ENCODE measurements around the gene MAP6.

MAP6 gene

GRCh38 chr11:75665126-75665525 lies 3.7 kb downstream of the MAP6 start:
- DNase-seq: no peak
- H3K36me3 ChIP-seq (replicated peaks): no peaks in the 10 kb centered on the region
- TF ChIP-seq CTCF (IDR thresholded peaks at IDR 0.05; ENCODE audit: low read depth, low read length, missing control alignments): no peak
- no peak overlapping the region for H3K4me3 ChIP-seq (ENCODE audit: low read depth, low read length)
- in situ Hi-C loops (cut with HindIII; ENCODE audit: low pct_ligation_motif_present, low sequenced_read_pairs): no loop called here
- H3K27ac ChIP-seq: no peak overlapping the region
- peaks cover 44% of the 10 kb centered on the region for H3K27me3 ChIP-seq (replicated peaks)

GRCh38 chr11:75664389-75664788 lies 4.4 kb downstream of the MAP6 start:
- Histone ChIP-seq H3K27me3 (replicated peaks) (peaks cover 38% of the 10 kb centered on the region), H3K36me3 (replicated peaks) (no peaks in the 10 kb centered on the region), H3K4me3 (ENCODE audit: low read depth, low read length) (no peak overlapping the region), H3K27ac (no peak overlapping the region)
- DNase-seq: no peak
- in situ Hi-C loops (cut with HindIII; ENCODE audit: low pct_ligation_motif_present, low sequenced_read_pairs): no loop called here
- TF ChIP-seq CTCF (IDR thresholded peaks at IDR 0.05; ENCODE audit: low read depth, low read length, missing control alignments): no peak

GRCh38 chr11:75663808-75664207 lies 5.0 kb downstream of the MAP6 start:
- DNase-seq: no peak
- no peak overlapping the region for H3K4me3 ChIP-seq (ENCODE audit: low read depth, low read length)
- in situ Hi-C loops (cut with HindIII; ENCODE audit: low pct_ligation_motif_present, low sequenced_read_pairs): no loop called here
- TF ChIP-seq CTCF (IDR thresholded peaks at IDR 0.05; ENCODE audit: low read depth, low read length, missing control alignments): no peak
- H3K36me3 ChIP-seq (replicated peaks): no peaks in the 10 kb centered on the region
- no peak overlapping the region for H3K27ac ChIP-seq
- peaks cover 32% of the 10 kb centered on the region for H3K27me3 ChIP-seq (replicated peaks)

GRCh38 chr11:75659836-75660235 lies 9.0 kb downstream of the MAP6 start:
- DNase-seq: no peak
- no peak overlapping the region for H3K27ac ChIP-seq
- H3K36me3 ChIP-seq (replicated peaks): no peaks in the 10 kb centered on the region
- H3K4me3 ChIP-seq (ENCODE audit: low read depth, low read length): no peak overlapping the region
- TF ChIP-seq CTCF (IDR thresholded peaks at IDR 0.05; ENCODE audit: low read depth, low read length, missing control alignments): no peak
- in situ Hi-C loops (cut with HindIII; ENCODE audit: low pct_ligation_motif_present, low sequenced_read_pairs): no loop called here
- H3K27me3 ChIP-seq (replicated peaks): no peaks in the 10 kb centered on the region

- no peak for DNase-seq
- Histone ChIP-seq H3K4me3 (ENCODE audit: low read depth, low read length) (no peak overlapping the region), H3K36me3 (replicated peaks) (no peaks in the 10 kb centered on the region), H3K27me3 (replicated peaks) (no peaks in the 10 kb centered on the region), H3K27ac (no peak overlapping the region)
- in situ Hi-C loops (cut with HindIII; ENCODE audit: low pct_ligation_motif_present, low sequenced_read_pairs): no loop called here
- no peak for TF ChIP-seq CTCF (IDR thresholded peaks at IDR 0.05; ENCODE audit: low read depth, low read length, missing control alignments)
These were observed 12.7 kb downstream of the MAP6 start for GRCh38 chr11:75656044-75656727.

- Histone ChIP-seq H3K36me3 (replicated peaks) (no peaks in the 10 kb centered on the region), H3K4me3 (ENCODE audit: low read depth, low read length) (no peak overlapping the region), H3K27ac (no peak overlapping the region), H3K27me3 (replicated peaks) (no peaks in the 10 kb centered on the region)
- in situ Hi-C loops (cut with HindIII; ENCODE audit: low pct_ligation_motif_present, low sequenced_read_pairs): no loop called here
- TF ChIP-seq CTCF (IDR thresholded peaks at IDR 0.05; ENCODE audit: low read depth, low read length, missing control alignments): no peak
- no peak for DNase-seq
These were observed 13.2 kb downstream of the MAP6 start for GRCh38 chr11:75655605-75656004.
